SK-N-MC (cell line): ENCODE measurements around the gene STRIP2.
"Not testable (repeated sequence)": the region's sequence is repeated elsewhere in the genome, so short reads cannot be mapped to it uniquely, and the experiment has no call there.

Source experiments
- DNase-seq: peaks from one replicate; pipeline ENCODE4 v3.0.0-alpha.2; 2011; ENCODE audit warnings: low read depth, low spot score
- H3K27ac ChIP-seq: fragments of 200-600 bp; sonication (generic); 2 replicates; pipeline ENCODE4 v1.5.1; 2016; ENCODE audit warnings: mixed run types
- H3K36me3 ChIP-seq: fragments of 200-600 bp; sonication (generic); 2 replicates; pipeline ENCODE4 v1.6.1; 2017; ENCODE audit warnings: antibody characterized with exemption, low read length, mixed read lengths; ENCODE audit not compliant: insufficient read depth
- H3K4me3 ChIP-seq: fragments of 200-600 bp; sonication (generic); 2 replicates; pipeline ENCODE4 v1.5.1; 2016
- H3K9ac ChIP-seq: fragments of 200-600 bp; sonication (generic); 2 replicates; pipeline ENCODE4 v1.8.0; 2017; ENCODE audit warnings: mixed run types, mixed read lengths; ENCODE audit not compliant: insufficient read length
- H3K9me3 ChIP-seq: fragments of 200-600 bp; sonication (generic); 2 replicates; pipeline ENCODE4 v1.6.1; 2017; ENCODE audit warnings: low read depth, mild to moderate bottlenecking, antibody characterized with exemption, low read length, moderate library complexity, mixed read lengths
- EZH2 ChIP-seq: fragments of 200-600 bp; sonication (generic); IDR thresholded peaks from one replicate; pipeline ENCODE4 v1.6.1; 2017; ENCODE audit warnings: antibody characterized with exemption
- FOXP2 ChIP-seq: optimal IDR thresholded peaks from 2 replicates; pipeline ENCODE3; 2011; ENCODE audit warnings: mild to moderate bottlenecking, moderate library complexity; ENCODE audit not compliant: insufficient read depth; ENCODE audit errors: extremely low read length, control extremely low read depth
- POLR2AphosphoS5 ChIP-seq: IDR thresholded peaks from 2 replicates; pipeline ENCODE4 v1.6.1; 2012; ENCODE audit warnings: mild to moderate bottlenecking, low read depth, low read length, borderline replicate concordance

STRIP2 gene

DNA sequence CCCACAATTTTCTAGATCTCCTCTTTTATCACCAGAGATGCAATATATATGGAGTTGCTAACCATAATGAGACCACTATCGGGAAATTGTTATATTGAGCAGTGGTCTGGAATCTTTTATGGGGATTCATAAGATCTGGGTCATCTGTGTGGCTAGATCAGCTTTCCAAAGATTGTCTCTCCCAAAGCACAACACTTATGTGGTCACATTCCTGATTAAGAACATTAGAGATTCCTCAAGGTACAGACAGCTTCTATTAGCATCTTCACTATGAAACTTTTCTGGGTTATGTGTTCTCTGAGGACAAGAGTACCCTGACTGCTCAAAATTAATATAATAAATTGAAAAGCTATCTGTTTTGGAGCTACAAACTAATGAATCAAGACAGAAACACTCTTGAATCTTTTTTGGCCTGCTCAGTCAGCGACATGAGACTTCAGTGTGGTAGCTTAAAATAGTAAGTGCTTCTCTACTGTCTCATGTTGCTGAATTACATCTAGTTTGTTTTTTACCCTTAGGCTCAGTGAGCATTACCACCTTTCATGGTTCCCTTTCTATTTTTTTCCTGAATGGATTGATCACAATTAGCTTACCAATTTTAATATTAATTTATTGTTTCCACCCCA lies 42.6 kb upstream of the STRIP2 start:
- H3K9ac ChIP-seq: no peak overlapping the region
- no peak overlapping the region for H3K4me3 ChIP-seq
- no peaks in the 10 kb centered on the region for H3K9me3 ChIP-seq
- no peaks in the 10 kb centered on the region for H3K36me3 ChIP-seq
- no peak for TF ChIP-seq POLR2AphosphoS5
- TF ChIP-seq FOXP2: no peak
- no peak for TF ChIP-seq EZH2
- no peak overlapping the region for H3K27ac ChIP-seq
- no peak for DNase-seq

DNA sequence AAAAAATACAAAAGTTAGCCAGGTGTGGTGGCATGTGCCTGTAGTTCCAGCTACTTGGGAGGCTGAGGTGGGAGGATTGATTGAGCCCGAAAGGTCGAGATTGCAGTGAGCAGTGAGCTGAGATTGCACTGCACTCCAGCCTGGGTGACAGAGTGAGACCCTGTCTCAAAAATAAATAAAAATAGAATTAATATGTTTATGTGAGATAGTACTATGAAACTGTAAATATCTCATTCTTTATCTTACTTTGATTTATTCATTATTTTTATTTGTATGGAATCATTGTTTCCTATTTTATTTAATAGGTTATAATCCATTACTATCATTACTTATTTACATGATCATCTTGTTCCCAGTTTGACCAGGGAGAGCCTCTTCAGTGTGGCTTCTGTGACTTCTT lies 41.0 kb upstream of the STRIP2 start:
- no peak overlapping the region for H3K9ac ChIP-seq
- no peak for TF ChIP-seq POLR2AphosphoS5
- no peak for TF ChIP-seq EZH2
- TF ChIP-seq FOXP2: no peak
- no peak overlapping the region for H3K27ac ChIP-seq
- no peaks in the 10 kb centered on the region for H3K36me3 ChIP-seq
- no peak overlapping the region for H3K4me3 ChIP-seq
- no peak for DNase-seq
- no peaks in the 10 kb centered on the region for H3K9me3 ChIP-seq

DNA sequence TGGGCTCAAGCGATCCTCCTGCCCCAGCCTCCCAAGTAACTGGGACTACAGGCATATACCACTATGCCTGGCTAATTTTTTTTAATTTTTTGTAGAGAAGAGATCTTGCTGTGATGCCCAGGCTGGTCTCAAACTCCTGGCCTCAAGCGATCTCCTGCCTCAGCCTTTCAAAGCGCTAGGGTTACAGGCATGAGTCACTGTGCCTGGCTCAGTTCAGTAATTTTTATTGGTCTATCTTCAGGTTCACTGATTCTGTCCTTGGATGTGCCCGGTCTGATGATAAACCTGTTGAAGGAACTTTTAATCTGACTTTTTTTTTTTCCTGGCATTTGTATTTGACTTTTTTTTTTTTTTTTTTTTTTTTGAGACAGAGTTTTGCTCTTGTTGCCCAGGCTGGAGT lies 40.1 kb upstream of the STRIP2 start:
- no peak overlapping the region for H3K4me3 ChIP-seq
- H3K27ac ChIP-seq: no peak overlapping the region
- H3K9me3 ChIP-seq: no peaks in the 10 kb centered on the region
- TF ChIP-seq FOXP2 (no peak), POLR2AphosphoS5 (no peak), EZH2 (no peak)
- no peaks in the 10 kb centered on the region for H3K36me3 ChIP-seq
- no peak overlapping the region for H3K9ac ChIP-seq
- DNase-seq: no peak

DNA sequence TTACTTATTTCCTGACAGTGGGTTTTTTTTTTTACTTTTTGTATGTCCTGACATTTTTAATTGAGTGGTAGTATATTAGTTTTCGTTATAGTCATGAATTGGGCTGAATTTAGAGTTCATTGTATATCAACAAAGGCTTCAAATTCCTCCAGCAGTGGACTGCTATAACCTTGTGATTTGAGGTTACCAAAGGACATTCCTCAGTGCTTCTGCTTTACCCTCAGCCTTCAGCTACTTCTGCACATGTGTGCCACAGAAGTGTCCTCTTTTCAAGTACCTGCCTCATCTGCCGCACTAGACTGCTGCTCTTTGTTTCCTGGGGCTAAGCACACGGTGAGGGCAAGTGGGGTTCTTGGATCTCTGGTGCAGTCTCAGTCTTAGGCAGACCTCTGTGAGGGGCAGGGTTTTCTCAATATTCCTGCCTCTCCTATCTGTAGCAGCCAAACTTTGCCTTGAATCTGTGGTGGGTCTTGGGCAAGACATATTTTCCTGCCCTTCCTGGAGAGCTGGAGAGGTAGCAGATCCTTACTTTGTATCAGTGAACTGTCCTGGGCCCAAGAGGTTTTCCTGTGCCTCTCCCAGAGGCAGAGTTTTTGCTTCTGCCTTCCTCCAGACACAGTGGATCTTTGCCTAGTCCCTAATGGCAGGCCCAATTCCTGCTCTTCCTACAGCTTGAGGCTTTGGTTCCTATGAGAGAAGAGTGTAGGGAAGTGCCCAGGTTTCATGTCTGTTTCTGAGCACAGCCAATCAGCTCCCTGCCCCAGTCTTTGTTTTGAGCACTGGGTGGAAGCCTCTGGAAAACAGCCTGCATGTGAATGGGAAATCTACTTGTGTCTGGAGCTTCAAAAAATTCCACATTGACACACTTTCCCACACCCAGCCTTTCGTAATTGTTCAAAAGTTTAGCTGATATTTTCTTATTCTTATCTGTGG lies 39.0 kb upstream of the STRIP2 start:
- no peaks in the 10 kb centered on the region for H3K36me3 ChIP-seq
- H3K9me3 ChIP-seq: no peaks in the 10 kb centered on the region
- DNase-seq: no peak
- H3K4me3 ChIP-seq: no peak overlapping the region
- no peak overlapping the region for H3K27ac ChIP-seq
- H3K9ac ChIP-seq: no peak overlapping the region
- TF ChIP-seq POLR2AphosphoS5 (no peak), FOXP2 (no peak)

DNA sequence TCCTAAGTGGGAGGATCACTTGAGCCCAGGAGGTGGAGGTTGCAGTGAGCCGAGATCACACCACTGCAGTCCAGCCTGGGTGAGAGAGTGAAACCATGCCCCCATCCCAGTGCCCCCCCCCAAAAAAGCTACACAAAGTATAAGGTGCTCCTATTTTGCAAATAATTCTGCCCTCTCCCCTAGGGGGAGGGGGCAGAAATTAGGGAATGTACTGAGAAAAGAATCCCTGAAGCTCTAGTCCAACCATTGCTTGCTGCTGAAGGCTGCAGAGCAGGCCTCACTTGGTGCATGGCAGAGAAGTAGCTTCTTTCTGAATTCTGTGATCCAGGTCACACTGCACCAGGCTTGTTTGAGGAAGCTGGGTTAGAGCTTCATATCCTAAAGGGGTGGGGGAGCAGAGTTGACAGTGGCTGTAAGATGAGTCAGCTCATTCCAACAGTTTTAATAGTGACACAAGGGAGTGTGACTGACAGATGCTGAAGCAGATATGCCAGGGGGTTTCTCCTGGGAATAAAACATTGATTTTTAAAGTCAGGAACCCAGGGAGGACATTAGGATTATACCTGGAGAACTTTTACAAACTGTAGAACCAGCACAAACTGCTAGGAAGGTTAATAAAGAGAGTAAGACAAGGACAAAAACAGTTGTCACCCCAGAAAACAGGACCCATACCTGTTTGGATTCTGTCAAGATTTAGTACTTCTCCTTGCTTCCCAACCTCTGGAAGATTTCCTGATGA lies 32.8 kb upstream of the STRIP2 start:
- Histone ChIP-seq H3K36me3 (no peaks in the 10 kb centered on the region), H3K4me3 (no peak overlapping the region), H3K9me3 (no peaks in the 10 kb centered on the region), H3K9ac (peak overlapping the region; percentile 29), H3K27ac (0 out of 2 replicates have a peak overlapping the region, but pooled peaks have one; percentile 0)
- TF ChIP-seq FOXP2: no peak
- TF ChIP-seq POLR2AphosphoS5: no peak
- no peak for TF ChIP-seq EZH2
- DNase-seq: no peak

DNA sequence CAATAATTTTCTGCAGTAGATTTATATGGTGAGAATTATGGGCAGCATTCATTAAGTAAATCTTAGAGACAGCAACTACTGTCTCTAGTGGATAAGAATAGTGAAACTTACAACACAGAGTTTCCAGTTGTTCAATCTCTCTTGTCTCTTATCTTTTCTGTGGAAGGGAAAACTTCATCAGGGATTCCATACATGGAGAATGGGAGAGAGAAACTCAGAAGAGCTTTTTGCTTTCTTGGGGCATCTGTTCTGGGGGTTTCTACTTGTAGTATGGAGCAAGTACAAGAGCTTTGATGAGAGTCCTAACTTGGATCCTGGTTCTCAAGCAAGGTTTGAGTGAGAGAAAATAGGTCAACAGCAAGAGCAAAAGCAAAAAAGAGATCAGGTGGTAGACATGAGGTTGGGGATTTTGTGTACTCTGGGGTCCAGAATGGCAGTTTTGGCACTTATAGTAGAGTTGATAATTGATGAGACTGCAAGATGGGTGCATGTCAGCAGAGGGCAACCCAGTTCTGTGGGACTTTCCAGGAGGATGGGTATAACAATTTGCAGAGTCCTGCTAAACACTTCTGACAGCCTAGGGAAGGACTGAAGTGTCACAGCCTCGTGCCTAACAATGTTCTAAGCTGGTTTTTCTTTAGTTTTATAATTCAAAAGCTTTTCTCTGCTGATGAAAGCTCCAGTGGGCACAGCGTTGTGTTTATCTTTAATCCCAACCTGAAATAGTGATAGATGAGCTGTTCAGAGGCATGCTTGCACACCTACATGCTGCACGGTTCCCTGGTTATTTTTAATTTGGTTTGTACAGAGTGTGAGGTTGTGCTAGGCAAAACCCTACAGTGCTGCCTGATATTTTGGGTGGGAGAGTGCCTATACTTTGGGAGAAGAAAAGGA lies 32.0 kb upstream of the STRIP2 start:
- no peak overlapping the region for H3K9ac ChIP-seq
- no peaks in the 10 kb centered on the region for H3K36me3 ChIP-seq
- H3K27ac ChIP-seq: 0 out of 2 replicates have a peak overlapping the region, but pooled peaks have one; percentile 0
- TF ChIP-seq EZH2: no peak
- no peak for TF ChIP-seq FOXP2
- no peak for TF ChIP-seq POLR2AphosphoS5
- no peak overlapping the region for H3K4me3 ChIP-seq
- H3K9me3 ChIP-seq: no peaks in the 10 kb centered on the region
- DNase-seq: no peak

DNA sequence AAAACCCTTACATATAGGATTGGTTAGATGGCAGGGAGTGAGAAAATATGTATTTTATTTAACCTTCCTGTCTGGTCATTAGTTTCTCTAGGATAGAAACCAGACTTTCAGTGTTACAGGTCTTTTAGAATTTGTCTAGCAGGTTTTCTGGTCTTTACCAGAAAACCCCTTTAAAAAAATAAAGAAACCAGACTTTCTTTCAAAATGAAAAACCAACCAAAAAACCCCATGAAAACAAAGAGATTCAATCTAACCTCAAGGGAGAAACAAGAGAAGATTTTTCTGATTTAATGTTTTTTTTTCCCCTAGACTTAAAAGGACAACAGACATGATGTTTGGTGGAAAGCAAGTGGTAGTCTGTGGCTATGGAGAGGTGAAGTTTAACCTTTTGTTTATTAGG lies 28.7 kb upstream of the STRIP2 start:
- no peaks in the 10 kb centered on the region for H3K36me3 ChIP-seq
- no peak overlapping the region for H3K27ac ChIP-seq
- H3K9ac ChIP-seq: no peak overlapping the region
- TF ChIP-seq FOXP2: no peak
- TF ChIP-seq EZH2: no peak
- TF ChIP-seq POLR2AphosphoS5: no peak
- DNase-seq: no peak
- no peaks in the 10 kb centered on the region for H3K9me3 ChIP-seq
- no peak overlapping the region for H3K4me3 ChIP-seq

DNA sequence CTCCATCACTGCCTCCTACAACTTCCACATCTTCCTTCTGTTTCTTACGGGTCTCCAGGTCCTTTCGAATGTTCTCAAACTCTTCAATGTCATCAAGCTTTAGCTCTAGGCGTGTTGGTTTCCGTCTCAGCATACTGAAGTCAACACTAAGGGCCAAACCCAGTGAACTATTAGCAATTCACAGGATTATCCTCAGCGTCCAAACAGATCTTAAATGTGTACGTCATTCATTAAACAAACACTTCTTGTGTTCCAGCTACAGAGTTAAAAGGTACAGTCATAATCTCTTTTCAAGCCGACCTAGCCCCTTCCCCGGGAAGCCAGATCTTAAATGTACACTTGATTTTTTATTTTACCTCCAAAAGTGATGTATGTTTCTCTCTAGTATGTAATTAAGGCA lies 24.0 kb upstream of the STRIP2 start:
- H3K4me3 ChIP-seq, H3K36me3 ChIP-seq, DNase-seq, H3K9ac ChIP-seq, H3K27ac ChIP-seq, H3K9me3 ChIP-seq: not testable (repeated sequence)
